HuH-7 (cell line): Measurements from ENCODE around the gene KIF4A.
"Not testable (repeated sequence)": the region's sequence is repeated elsewhere in the genome, so short reads cannot be mapped to it uniquely, and the experiment has no call there.

Experiments used
- DNase-seq: peaks from one replicate; pipeline ENCODE4 v3.0.0; 2011; ENCODE audit warnings: low spot score

The KIF4A gene

GRCh38 chrX:70386235-70386634 lies 96.3 kb downstream of the KIF4A start:
- no peak for DNase-seq

- no peak for DNase-seq
Observed at GRCh38 chrX:70398899-70399298, 109.0 kb downstream of the KIF4A start.

DNA sequence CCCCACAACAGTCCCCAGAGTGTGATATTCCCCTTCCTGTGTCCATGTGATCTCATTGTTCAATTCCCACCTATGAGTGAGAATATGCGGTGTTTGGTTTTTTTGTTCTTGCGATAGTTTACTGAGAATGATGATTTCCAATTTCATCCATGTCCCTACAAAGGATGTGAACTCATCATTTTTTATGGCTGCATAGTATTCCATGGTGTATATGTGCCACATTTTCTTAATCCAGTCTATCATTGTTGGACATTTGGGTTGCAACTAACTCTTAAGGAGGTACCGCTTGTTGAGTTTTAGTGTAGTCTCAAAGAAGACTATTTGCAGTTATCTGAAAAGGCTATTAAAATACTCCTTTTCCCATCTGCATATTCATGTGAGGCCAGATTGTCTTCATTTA lies 110.3 kb downstream of the KIF4A start:
- DNase-seq: not testable (repeated sequence)

DNA sequence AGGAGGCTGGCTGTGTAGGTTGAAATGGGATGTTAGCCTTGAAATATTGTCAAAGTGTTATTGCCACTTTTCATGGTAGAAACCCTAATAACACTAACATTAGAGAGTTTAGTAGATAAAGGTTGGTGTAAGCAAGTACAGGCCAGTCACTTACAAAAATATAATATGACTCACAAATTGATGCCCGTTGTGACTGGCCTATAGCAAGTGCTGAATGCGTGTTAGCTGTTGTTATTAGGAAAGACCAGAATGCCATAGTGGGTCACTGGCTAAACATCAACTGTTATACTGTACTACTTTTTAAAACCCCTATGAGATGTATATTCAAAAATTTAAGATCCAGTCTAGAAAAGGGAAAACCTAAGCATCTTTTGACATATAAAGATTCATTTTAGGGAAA lies 112.8 kb downstream of the KIF4A start:
- DNase-seq: no peak

DNA sequence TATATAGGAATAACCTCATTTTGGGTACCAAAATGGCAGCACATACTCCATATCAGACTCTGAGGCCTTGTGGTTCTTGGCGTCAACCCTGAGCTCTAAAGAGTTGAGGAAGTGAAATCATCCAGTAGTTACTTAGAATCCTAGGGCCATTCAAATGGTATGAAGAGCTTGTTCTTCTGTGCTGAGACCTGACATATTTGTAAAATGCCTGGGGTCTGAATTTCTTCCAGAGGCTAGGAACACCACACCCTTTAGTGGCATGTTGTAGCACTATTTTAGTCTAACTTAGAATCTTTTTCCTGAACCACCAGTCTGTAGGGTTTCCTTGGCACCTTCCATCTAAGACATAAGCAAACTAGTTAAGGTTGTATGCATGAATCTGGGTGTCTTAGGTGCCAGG lies 115.1 kb downstream of the KIF4A start:
- no peak for DNase-seq

GRCh38 chrX:70410921-70411320 lies 121.0 kb downstream of the KIF4A start:
- DNase-seq: no peak

GRCh38 chrX:70411475-70411874 lies 121.6 kb downstream of the KIF4A start:
- no peak for DNase-seq

DNA sequence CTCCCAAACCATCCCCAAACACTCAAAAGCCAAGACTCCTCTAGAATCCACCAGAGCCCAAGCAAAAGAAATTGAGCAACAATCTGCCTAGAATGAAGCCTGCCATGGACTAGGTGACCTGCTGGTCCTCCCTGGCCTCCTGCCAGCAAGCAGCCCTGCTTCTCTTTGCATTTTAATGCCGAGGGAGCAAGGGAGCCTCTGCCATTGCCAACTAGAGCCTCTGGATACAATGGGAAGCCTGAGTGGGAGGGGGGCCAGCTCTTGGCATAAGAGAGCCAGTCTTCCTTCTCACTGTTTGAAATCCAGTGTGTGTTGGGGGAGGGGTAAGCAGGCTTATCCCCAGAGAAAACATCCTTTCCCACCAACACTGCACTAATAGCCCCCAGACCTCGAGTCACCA lies 131.7 kb downstream of the KIF4A start:
- DNase-seq: no peak

GRCh38 chrX:70422851-70423341 lies 133.0 kb downstream of the KIF4A start, which contains the start of gene GDPD2:
TSS of gene GDPD2 (plus strand) at chrX:70423314. CDS start at chrX:70424985, 1,671 bp downstream.
- no peak for DNase-seq

DNA sequence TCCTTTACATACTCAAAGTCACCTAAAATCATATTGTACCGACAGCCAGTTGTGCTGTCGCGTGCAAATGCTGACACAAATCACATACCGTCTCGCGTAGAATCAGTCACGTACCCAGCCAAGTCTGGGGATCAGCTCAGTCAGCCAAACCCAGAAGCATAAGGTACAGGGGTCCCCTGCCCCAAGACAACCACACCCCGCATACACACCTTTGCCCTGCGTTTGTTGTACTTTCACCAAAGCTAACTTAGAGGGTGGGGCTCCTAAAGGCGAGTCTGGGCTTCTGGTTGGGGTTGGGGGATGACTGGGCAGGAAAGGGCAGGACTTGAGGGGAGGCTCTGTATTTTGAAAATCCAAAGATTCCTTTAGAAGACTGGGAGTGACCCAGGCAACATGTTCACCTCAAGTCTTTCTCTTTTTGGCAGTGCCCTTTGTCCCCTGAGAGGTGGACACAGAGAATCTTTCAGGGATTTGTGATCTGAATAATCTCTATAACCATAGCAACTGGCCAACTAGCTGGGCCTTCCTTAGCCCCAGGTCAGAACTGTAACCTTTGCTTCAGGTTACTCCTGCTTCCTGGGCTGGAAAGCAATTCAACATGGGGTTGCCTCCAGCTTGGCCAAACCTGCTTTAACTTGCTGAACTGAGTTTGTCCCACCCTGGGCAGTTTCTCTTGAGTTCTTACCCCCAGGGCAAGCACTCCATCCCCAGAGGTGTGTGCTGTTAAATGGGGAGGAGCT lies 134.2 kb downstream of the KIF4A start:
- DNase-seq: no peak

DNA sequence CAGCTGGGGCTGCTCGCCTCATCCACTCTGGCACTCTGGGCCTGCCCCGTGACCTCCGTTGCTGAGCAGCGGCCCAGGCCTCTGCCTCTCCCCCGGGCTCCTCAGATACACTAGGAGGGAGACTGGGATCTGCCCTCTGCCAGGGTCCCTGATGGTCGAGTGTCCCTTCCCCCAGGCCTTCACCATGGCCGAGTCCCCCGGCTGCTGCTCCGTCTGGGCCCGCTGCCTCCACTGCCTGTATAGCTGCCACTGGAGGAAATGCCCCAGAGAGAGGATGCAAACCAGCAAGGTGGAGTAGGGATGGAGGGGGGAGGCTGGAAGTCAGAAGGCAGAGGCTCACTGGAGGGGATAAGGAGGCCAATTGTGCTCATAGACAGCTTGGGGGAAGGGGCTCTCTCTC lies 134.9 kb downstream of the KIF4A start:
- no peak for DNase-seq

- DNase-seq: no peak
Observed at GRCh38 chrX:70426286-70427278, 136.7 kb downstream of the KIF4A start.

DNA sequence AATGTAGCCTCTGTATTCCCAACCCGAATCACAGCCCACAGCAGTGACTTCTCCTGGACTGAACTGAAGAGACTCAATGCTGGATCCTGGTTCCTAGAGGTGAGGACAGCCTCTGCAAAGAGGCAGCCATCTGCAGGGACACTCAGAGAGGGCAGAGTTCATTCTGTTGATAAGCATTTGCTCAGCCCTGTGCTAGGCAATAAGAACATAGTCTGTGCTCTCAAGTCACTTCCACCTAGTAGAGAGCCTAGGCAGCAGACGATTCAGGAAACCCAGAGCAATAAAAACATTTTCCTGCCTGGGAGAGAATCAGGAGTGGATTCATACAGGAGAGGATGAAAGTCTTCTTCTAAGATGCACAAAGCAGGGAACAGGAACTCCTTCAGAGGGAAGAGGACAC lies 137.5 kb downstream of the KIF4A start:
- DNase-seq: no peak

DNA sequence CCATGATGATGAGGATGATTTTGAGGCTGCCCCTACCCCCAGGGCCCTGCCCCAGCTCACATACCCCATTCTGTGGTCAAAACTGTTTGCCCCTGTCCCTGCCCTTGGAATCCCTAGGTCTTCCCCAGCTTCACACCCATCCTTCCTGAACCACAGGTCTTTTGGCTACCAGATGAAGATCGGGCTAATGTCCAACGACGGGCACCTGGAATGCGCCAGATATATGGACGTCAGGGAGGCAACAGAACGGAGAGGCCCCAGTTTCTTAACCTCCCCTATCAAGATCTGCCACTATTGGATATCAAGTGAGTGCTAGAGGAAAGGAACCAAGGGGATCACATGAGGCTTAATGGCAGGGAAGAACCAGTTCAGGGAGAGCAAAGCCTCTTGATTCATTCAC lies 139.9 kb downstream of the KIF4A start:
- no peak for DNase-seq

DNA sequence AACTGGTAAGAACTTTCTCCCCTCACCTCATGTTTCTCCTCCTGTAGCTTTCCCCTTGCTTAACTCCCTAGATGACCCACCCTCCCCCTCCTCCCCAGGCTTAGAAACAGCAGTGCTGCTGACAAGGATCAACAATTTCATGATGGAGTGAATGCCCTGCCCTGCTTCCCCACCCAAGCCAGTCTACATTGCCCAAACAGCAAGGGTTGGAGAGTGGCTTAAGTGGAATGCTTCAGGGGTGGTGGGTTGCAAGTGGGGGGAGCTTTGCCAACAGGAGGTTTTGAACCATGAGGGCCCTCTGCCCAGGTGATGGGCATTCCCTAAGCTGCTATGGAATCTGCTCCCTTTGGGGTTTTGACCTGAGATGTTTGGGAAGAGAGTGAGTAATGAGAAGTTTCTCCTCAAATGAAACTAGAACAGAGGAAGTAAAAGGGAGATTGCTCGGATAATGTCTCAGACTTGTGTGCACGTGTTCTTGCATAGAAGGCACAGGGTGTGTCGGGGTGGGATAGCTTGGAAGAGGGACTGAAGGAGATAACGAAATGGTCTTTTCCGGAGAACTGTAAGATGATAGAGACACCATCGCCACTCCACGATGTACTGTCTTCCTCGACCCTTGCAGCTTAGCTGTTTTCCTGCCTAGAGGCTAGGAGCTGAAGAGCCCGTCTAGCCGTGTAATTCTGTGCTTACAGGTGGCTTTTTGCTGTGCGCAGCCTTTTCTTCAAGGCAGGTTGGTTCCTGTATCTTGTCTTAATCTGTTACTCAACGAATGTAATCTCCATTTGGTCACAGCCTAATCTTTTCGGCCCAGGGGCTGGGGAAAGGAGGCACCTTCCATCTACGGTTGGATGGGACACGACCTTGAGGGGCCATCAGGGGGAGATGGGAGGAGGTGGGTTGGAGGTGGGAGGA lies 143.3 kb downstream of the KIF4A start:
- no peak for DNase-seq

GRCh38 chrX:70433848-70434351 lies 144.0 kb downstream of the KIF4A start:
- peak; percentile 74 for DNase-seq

GRCh38 chrX:70434352-70434866 lies 144.5 kb downstream of the KIF4A start:
- peak; percentile 91 for DNase-seq

DNA sequence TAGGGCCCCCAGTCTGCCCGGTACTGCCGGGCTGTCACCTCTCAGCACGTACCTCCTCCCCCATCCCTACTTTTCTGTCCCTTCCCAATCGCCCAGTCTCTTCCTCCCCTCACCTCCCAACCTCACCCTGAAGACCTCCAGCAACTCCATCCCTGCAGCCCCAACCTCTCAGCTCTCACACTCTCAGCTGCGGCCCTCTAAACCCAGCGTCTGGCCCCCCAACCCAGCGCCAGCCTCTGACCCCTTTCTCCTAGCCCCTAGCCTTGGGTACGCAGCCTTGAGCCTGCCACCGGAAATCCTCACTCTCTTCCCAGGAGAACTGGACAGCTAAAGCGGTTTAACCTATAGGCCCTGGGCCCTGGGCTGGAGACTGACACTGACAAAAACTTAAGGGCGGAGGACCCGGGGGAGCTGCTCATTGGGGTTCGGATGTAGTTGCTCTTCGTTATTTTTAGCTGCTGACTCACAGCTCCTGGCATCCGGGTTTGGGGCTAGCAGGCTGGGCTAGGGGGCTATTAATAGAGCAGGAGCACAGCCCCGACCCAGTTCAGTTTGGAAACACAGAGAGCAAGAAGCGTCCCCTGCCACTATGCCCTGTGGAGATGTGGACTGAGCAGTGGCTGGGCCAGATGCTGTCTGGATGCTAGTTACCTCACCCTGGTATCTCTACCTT lies 145.1 kb downstream of the KIF4A start:
- DNase-seq: no peak

DNA sequence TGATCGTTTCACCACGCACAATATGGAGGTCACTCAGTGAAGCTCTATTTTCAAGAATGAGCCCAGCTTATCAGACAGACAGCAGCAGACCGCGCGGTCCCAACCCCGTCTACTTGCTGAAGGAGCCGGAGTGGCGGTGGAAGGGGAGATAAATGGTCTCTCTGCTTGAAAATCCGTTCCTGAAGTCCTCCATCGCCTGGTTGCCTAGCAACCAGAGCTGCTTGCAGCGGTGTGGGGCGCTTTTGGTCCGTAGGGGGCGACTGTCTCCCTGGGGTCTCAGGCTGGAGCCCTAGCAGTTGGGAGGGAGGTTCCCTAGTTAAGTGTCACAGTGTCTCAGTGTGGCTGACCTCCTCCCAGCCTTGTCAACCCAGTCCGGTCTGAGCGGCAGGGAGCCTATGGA lies 146.4 kb downstream of the KIF4A start:
- no peak for DNase-seq

DNA sequence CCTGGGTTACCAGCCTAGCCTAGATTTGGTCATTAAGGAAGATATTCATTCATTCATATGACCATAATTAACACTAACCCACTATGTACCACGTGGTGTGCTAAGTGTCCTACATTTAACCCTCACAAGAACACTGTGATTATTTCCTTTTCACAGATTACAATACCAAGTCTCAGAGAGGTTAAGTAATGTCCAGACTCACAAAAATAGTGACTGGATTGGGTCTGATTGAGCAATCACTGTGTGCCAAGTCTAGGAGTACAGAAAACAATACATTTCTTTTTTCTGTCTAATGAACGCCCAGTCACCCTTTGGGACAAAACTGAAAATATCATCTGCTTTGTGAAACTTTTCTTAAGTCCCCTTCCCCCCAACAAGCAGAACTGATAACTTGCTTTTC lies 147.1 kb downstream of the KIF4A start:
- DNase-seq: no peak
